Esophagus (tissue), 2 donors: ENCODE data around the gene NDUFS5. TPM values are rescaled to one million over a fixed set of nuclear protein-coding genes. Genes with fewer than 3 reads are reported as not detected.

ENCODE experiments used
- polyA plus RNA-seq, 2 donors: library from polyadenylated mRNA; stranded (reverse); fragments of 200-250 nt; gene quantifications; one replicate each; pipeline ENCODE4 v1.2.3, GENCODE V29; 2013
- donor health status: healthy with polysubstance abuse.
- donor health status: Bipolar disorder and iron deficiency.

Gene NDUFS5
- polyA plus RNA-seq, 2 donors: 545 to 814 TPM

Other genes with a start within 250 kb of the NDUFS5 start
- gene RRAGC, start 166.6 kb upstream of the NDUFS5 start, polyA plus RNA-seq: 10 to 100 TPM in 1 of 2 donors, 1 to 10 TPM in 1; 7.7 to 18.4 TPM
- 10 to 100 TPM; 13.0 to 19.1 TPM for gene MYCBP, start 153.0 kb upstream of the NDUFS5 start, polyA plus RNA-seq
- gene GJA9, start 144.8 kb upstream of the NDUFS5 start, polyA plus RNA-seq: under 1 TPM; 0.32 to 0.86 TPM
- 10 to 100 TPM; 24.3 to 25.1 TPM for gene RHBDL2, start 84.5 kb upstream of the NDUFS5 start, polyA plus RNA-seq
- gene AKIRIN1, start 35.1 kb upstream of the NDUFS5 start, polyA plus RNA-seq: 10 to 100 TPM; 11.7 to 18.2 TPM
- gene MACF1, start 178.3 kb downstream of the NDUFS5 start, polyA plus RNA-seq: 10 to 100 TPM; 35.2 to 40.1 TPM